ENCODE data around the gene DMRTC1B.
"Not testable (repeated sequence)": the region's sequence is repeated elsewhere in the genome, so short reads cannot be mapped to it uniquely, and the experiment has no call there.

DNA sequence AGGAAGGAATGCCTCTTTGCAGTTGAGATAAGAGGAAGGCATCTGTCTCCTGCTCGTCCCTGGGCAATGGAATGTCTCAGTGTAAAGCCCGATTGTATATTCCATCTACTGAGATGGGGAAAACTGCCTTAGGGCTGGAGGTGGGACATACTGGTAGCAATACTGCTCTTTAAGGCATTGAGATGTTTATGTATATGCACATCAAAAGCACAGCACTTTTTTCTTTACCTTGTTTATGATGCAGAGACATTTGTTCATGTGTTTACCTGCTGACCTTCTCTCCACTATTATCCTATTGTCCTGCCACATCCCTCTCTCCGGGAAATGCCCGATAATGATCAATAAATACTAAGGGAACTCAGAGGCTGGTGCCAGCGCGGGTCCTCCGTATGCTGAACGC is 43.1 kb upstream of the DMRTC1B start:
- TF ChIP-seq, protein P1, sequence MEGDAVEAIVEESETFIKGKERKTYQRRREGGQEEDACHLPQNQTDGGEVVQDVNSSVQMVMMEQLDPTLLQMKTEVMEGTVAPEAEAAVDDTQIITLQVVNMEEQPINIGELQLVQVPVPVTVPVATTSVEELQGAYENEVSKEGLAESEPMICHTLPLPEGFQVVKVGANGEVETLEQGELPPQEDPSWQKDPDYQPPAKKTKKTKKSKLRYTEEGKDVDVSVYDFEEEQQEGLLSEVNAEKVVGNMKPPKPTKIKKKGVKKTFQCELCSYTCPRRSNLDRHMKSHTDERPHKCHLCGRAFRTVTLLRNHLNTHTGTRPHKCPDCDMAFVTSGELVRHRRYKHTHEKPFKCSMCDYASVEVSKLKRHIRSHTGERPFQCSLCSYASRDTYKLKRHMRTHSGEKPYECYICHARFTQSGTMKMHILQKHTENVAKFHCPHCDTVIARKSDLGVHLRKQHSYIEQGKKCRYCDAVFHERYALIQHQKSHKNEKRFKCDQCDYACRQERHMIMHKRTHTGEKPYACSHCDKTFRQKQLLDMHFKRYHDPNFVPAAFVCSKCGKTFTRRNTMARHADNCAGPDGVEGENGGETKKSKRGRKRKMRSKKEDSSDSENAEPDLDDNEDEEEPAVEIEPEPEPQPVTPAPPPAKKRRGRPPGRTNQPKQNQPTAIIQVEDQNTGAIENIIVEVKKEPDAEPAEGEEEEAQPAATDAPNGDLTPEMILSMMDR (conservative IDR thresholded peaks at IDR 0.05; ENCODE audit: low read depth, low read length), result not testable (repeated sequence)
- not testable (repeated sequence) for TF ChIP-seq CEBPB, SMC3 (IDR thresholded peaks at IDR 0.05; ENCODE audit: low read depth, low read length)

Data from IMR-90 (cell line).